HG03108 (cell line): ENCODE results near the gene ZNF728.
"Not testable (repeated sequence)": the region's sequence is repeated elsewhere in the genome, so short reads cannot be mapped to it uniquely, and the experiment has no call there.

Source experiments
- ATAC-seq: cut with Tn5 transposase; IDR thresholded peaks from one replicate; pipeline ENCODE4 v1.9.1; 2021; ENCODE audit warnings: moderate library complexity; ENCODE audit not compliant: unreplicated experiment

ZNF728 gene

GRCh38 chr19:23002690-23003422 lies at the start of gene ZNF728:
Gene ZNF728, minus strand, starts transcription at chr19:23003176. Its CDS starts 146 bp downstream, at chr19:23003030.
- no peak for ATAC-seq

GRCh38 chr19:23052349-23052748 lies 49.4 kb upstream of the ZNF728 start:
- no peak for ATAC-seq

- no peak for ATAC-seq
These were observed 46.3 kb upstream of the ZNF728 start for GRCh38 chr19:23049256-23049655.

GRCh38 chr19:23046743-23047142 lies 43.8 kb upstream of the ZNF728 start:
- no peak for ATAC-seq

- no peak for ATAC-seq
These were observed 30.7 kb upstream of the ZNF728 start for GRCh38 chr19:23033721-23034120.

GRCh38 chr19:23015660-23016059 lies 12.7 kb upstream of the ZNF728 start:
- ATAC-seq = no peak

- not testable (repeated sequence) for ATAC-seq
These were observed 8.0 kb downstream of the ZNF728 start for GRCh38 chr19:22994957-22995356.

GRCh38 chr19:22976248-22976647 lies 26.7 kb downstream of the ZNF728 start:
- no peak for ATAC-seq

GRCh38 chr19:22975546-22976136 lies 27.3 kb downstream of the ZNF728 start:
- ATAC-seq = not testable (repeated sequence)

GRCh38 chr19:22945560-22945959 lies 57.4 kb downstream of the ZNF728 start:
- ATAC-seq = no peak

GRCh38 chr19:22935151-22935550 lies 67.8 kb downstream of the ZNF728 start:
- ATAC-seq = no peak

GRCh38 chr19:22927576-22927975 lies 75.4 kb downstream of the ZNF728 start:
- not testable (repeated sequence) for ATAC-seq

GRCh38 chr19:22925181-22925580 lies 77.8 kb downstream of the ZNF728 start:
- not testable (repeated sequence) for ATAC-seq
